ENCODE measurements around the gene GRAP2.

The GRAP2 gene

GRCh38 chr22:39900306-39901227, at the start of gene GRAP2:
GRAP2 (plus strand) TSS chr22:39901084; CDS start chr22:39947107, 46,023 bp downstream.
- Histone ChIP-seq H3K4me1 (ENCODE audit: control insufficient read depth, low read length) (peaks cover 4% of the 10 kb centered on the region; the same call in 1 of the 2 replicates), H3K79me2 (ENCODE audit: control insufficient read depth, low read length) (no peaks in the 10 kb centered on the region), H3K9me3 (ENCODE audit: control insufficient read depth, insufficient read depth, low read length) (no peaks in the 10 kb centered on the region), H3F3A (ENCODE audit: control insufficient read depth, insufficient read depth) (no peaks in the 10 kb centered on the region), H3K36me3 (ENCODE audit: control insufficient read depth, low read length) (no peaks in the 10 kb centered on the region), H3K4me3 (ENCODE audit: low read length) (no peak within 1 kb of the TSS), H3K27me3 (ENCODE audit: control insufficient read depth, low read length) (peaks cover 20% of the 10 kb centered on the region), H3K4me2 (ENCODE audit: low read length) (no peak within 1 kb of the TSS), H3K9me2 (replicated peaks; ENCODE audit: control insufficient read depth, low read length) (no peaks in the 10 kb centered on the region), H3K27ac (ENCODE audit: low read depth, low read length) (no peak within 1 kb of the TSS), H4K20me1 (ENCODE audit: control insufficient read depth, insufficient read depth, low read depth, low read length) (no peaks in the 10 kb centered on the region)
- TF ChIP-seq CTCF (IDR thresholded peaks at IDR 0.05; ENCODE audit: low read depth, low read length, poor library complexity, severe bottlenecking) (no peak), EZH2phosphoT487 (IDR thresholded peaks at IDR 0.05; ENCODE audit: borderline replicate concordance, low read length) (no peak)

- Histone ChIP-seq H3K36me3 (ENCODE audit: control insufficient read depth, low read length) (no peaks in the 10 kb centered on the region), H3K4me1 (ENCODE audit: control insufficient read depth, low read length) (peaks cover 49% of the 10 kb centered on the region), H4K20me1 (ENCODE audit: control insufficient read depth, insufficient read depth, low read depth, low read length) (no peaks in the 10 kb centered on the region), H3K79me2 (ENCODE audit: control insufficient read depth, low read length) (no peaks in the 10 kb centered on the region), H3K4me2 (ENCODE audit: low read length) (peak overlapping the region; percentile 15), H3K27ac (ENCODE audit: low read depth, low read length) (no peak overlapping the region), H3K9me2 (replicated peaks; ENCODE audit: control insufficient read depth, low read length) (no peaks in the 10 kb centered on the region), H3K27me3 (ENCODE audit: control insufficient read depth, low read length) (no peaks in the 10 kb centered on the region), H3K9me3 (ENCODE audit: control insufficient read depth, insufficient read depth, low read length) (no peaks in the 10 kb centered on the region), H3K4me3 (ENCODE audit: low read length) (no peak overlapping the region), H3F3A (ENCODE audit: control insufficient read depth, insufficient read depth) (peaks cover 5% of the 10 kb centered on the region; the same call in 1 of the 2 replicates)
- TF ChIP-seq EZH2phosphoT487 (IDR thresholded peaks at IDR 0.05; ENCODE audit: borderline replicate concordance, low read length) (no peak), CTCF (IDR thresholded peaks at IDR 0.05; ENCODE audit: low read depth, low read length, poor library complexity, severe bottlenecking) (no peak)
These were observed 49.1 kb upstream of the GRAP2 start for GRCh38 chr22:39851606-39852315.

GRCh38 chr22:39852799-39853198, 48.1 kb upstream of the GRAP2 start:
- Histone ChIP-seq H3F3A (ENCODE audit: control insufficient read depth, insufficient read depth) (peaks cover 5% of the 10 kb centered on the region; the same call in 1 of the 2 replicates), H3K4me2 (ENCODE audit: low read length) (peak overlapping the region; percentile 40; the same call in 1 of the 2 replicates), H3K4me3 (ENCODE audit: low read length) (no peak overlapping the region), H3K79me2 (ENCODE audit: control insufficient read depth, low read length) (no peaks in the 10 kb centered on the region), H3K36me3 (ENCODE audit: control insufficient read depth, low read length) (no peaks in the 10 kb centered on the region), H3K27me3 (ENCODE audit: control insufficient read depth, low read length) (no peaks in the 10 kb centered on the region), H3K9me3 (ENCODE audit: control insufficient read depth, insufficient read depth, low read length) (no peaks in the 10 kb centered on the region), H3K4me1 (ENCODE audit: control insufficient read depth, low read length) (peaks cover 49% of the 10 kb centered on the region), H3K9me2 (replicated peaks; ENCODE audit: control insufficient read depth, low read length) (no peaks in the 10 kb centered on the region), H4K20me1 (ENCODE audit: control insufficient read depth, insufficient read depth, low read depth, low read length) (no peaks in the 10 kb centered on the region), H3K27ac (ENCODE audit: low read depth, low read length) (no peak overlapping the region)
- TF ChIP-seq CTCF (IDR thresholded peaks at IDR 0.05; ENCODE audit: low read depth, low read length, poor library complexity, severe bottlenecking): no peak
- no peak for TF ChIP-seq EZH2phosphoT487 (IDR thresholded peaks at IDR 0.05; ENCODE audit: borderline replicate concordance, low read length)
